Endothelial cell (in vitro differentiated cells): ENCODE results near the gene OR56A1. TPM values are rescaled to one million over a fixed set of nuclear protein-coding genes. Genes with fewer than 3 reads are reported as not detected.
"Not testable (repeated sequence)": the region's sequence is repeated elsewhere in the genome, so short reads cannot be mapped to it uniquely, and the experiment has no call there.

Experiments
- DNase-seq: peaks from one replicate; pipeline ENCODE4 v3.0.0; 2021; ENCODE audit warnings: low spot score
- H3K27ac Mint-ChIP-seq: one replicate; pipeline ENCODE4 v1.8.0; 2021; ENCODE audit warnings: mixed read lengths, inconsistent platforms; ENCODE audit not compliant: unreplicated experiment
- H3K27me3 Mint-ChIP-seq: one replicate; pipeline ENCODE4 v1.8.0; 2021; ENCODE audit warnings: mild to moderate bottlenecking, moderate library complexity, mixed read lengths, inconsistent platforms; ENCODE audit not compliant: unreplicated experiment
- H3K36me3 Mint-ChIP-seq: one replicate; pipeline ENCODE4 v1.8.0; 2021; ENCODE audit warnings: mild to moderate bottlenecking, low read depth, mixed read lengths, inconsistent platforms; ENCODE audit not compliant: unreplicated experiment
- H3K4me1 Mint-ChIP-seq: one replicate; pipeline ENCODE4 v1.8.0; 2021; ENCODE audit warnings: mild to moderate bottlenecking, mixed read lengths, inconsistent platforms; ENCODE audit not compliant: unreplicated experiment
- H3K4me3 Mint-ChIP-seq: one replicate; pipeline ENCODE4 v1.8.0; 2021; ENCODE audit warnings: mild to moderate bottlenecking, mixed read lengths, inconsistent platforms; ENCODE audit not compliant: unreplicated experiment
- H3K9me3 Mint-ChIP-seq: one replicate; pipeline ENCODE4 v1.8.0; 2021; ENCODE audit warnings: mixed read lengths, inconsistent platforms; ENCODE audit not compliant: unreplicated experiment
- long read RNA-seq: library from polyadenylated mRNA; unstranded; transcript quantifications from one replicate; pipeline ENCODE4 v2.0.0, GENCODE V29; 2020; ENCODE audit not compliant: unreplicated experiment
- total RNA-seq: library from RNA; stranded (reverse); fragmentation: NEBNext Ultra II Directional; extraction: Animal tissue kit (Norgen Biotek cat#: 25700); gene quantifications from one replicate; pipeline ENCODE4 v1.2.1, GENCODE V29; 2021; ENCODE audit not compliant: unreplicated experiment
- TF ChIP-seq, protein P1 (sequence below): fragments of 200-600 bp; sonication (generic); IDR thresholded peaks from one replicate; pipeline ENCODE4 v1.5.0; 2021; ENCODE audit warnings: antibody characterized with exemption; ENCODE audit not compliant: unreplicated experiment

OR56A1 gene, protein sequence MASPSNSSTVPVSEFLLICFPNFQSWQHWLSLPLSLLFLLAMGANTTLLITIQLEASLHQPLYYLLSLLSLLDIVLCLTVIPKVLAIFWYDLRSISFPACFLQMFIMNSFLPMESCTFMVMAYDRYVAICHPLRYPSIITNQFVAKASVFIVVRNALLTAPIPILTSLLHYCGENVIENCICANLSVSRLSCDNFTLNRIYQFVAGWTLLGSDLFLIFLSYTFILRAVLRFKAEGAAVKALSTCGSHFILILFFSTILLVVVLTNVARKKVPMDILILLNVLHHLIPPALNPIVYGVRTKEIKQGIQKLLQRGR
- 0.03 TPM for total RNA-seq
- long read RNA-seq: 0 reads

DNA sequence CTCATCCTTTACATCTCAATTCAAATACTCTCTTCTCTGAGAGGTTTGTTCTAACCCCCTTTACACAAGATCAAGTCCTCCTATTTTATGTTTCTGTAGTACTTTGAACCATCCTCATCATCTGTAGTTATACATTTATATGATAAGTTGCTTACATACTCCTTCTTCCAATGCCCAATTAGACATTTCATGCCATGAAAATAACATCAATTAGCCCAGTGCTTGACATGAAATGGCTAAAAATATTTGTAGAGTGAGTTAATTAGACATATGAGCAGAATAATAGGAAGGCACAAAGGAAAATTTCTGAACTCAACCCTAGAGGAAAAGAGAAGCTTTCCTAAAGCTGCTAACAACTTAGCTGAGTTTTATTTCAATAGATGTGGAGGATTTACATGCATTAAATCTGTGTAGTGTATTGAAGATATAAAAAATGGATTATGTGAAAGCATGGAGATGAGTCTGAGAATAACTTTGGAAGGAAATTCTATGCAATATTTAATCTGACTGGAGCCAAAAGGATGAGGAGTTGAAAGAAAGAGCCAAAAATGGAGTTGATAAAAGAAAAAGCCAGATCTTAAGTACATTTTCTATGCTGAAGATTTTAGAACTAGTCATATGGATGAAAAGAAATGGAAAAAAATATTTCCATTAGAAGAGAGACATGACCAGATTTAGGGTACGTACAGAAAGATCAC, at the start of gene OR56A1:
Gene OR56A1, minus strand, starts transcription at position 51 of the 698 bp plus-strand sequence. CDS start 3,066 bp downstream, outside the sequence.
- H3K9me3 Mint-ChIP-seq: no peaks in the 10 kb centered on the region
- H3K27ac Mint-ChIP-seq: no peak within 1 kb of the TSS
- DNase-seq: no peak
- no peaks in the 10 kb centered on the region for H3K27me3 Mint-ChIP-seq
- no peaks in the 10 kb centered on the region for H3K4me1 Mint-ChIP-seq
- TF ChIP-seq, protein P1, sequence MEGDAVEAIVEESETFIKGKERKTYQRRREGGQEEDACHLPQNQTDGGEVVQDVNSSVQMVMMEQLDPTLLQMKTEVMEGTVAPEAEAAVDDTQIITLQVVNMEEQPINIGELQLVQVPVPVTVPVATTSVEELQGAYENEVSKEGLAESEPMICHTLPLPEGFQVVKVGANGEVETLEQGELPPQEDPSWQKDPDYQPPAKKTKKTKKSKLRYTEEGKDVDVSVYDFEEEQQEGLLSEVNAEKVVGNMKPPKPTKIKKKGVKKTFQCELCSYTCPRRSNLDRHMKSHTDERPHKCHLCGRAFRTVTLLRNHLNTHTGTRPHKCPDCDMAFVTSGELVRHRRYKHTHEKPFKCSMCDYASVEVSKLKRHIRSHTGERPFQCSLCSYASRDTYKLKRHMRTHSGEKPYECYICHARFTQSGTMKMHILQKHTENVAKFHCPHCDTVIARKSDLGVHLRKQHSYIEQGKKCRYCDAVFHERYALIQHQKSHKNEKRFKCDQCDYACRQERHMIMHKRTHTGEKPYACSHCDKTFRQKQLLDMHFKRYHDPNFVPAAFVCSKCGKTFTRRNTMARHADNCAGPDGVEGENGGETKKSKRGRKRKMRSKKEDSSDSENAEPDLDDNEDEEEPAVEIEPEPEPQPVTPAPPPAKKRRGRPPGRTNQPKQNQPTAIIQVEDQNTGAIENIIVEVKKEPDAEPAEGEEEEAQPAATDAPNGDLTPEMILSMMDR: no peak
- no peaks in the 10 kb centered on the region for H3K36me3 Mint-ChIP-seq
- no peak within 1 kb of the TSS for H3K4me3 Mint-ChIP-seq

DNA sequence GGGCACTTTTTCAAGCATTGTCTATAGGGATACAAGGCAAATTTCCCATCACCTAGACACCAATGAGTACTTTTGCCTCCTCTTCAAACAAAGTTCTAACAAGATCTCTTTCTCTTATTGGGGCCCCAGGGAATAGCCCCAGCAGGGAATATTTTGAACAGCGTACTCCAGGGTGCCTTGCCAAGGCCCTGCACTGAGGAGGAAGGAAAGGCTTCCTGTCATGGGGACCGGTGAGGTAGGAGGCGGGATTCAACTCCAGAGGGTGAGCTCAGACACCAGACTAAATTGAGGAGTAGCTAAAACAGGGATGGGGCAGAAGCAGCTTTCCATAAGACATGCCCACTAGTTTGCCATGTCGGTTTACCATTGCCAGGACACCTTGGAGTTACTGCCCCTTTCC, 48.9 kb upstream of the OR56A1 start:
- H3K4me3 Mint-ChIP-seq: no peak overlapping the region
- peaks cover 13% of the 10 kb centered on the region for H3K36me3 Mint-ChIP-seq
- TF ChIP-seq, protein P1: no peak
- H3K27ac Mint-ChIP-seq: no peak overlapping the region
- peaks cover 13% of the 10 kb centered on the region for H3K9me3 Mint-ChIP-seq
- H3K4me1 Mint-ChIP-seq: peaks cover 3% of the 10 kb centered on the region
- no peaks in the 10 kb centered on the region for H3K27me3 Mint-ChIP-seq
- no peak for DNase-seq

DNA sequence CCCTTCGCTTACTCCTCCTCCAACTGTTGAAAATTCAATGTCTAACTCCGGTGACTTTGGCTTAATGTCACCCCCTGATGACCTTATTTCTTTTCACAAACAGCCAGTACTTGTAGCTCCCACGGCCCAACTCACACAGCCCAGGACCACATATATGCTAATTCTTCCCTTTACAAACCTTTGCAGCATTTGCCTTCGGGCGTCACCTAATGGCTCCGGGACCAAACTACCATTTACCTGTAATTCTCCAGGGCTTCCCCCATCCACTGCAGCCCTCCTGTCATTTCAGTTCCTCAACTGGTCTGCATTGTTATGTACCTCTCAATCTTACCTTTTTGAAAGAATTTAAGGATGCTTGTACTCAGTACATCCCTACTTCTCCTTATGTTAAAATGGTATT, 47.2 kb upstream of the OR56A1 start:
- Mint-ChIP-seq H3K27ac (no peak overlapping the region), H3K9me3 (peaks cover 13% of the 10 kb centered on the region), H3K36me3 (peaks cover 14% of the 10 kb centered on the region), H3K27me3 (peaks cover 2% of the 10 kb centered on the region), H3K4me1 (peaks cover 3% of the 10 kb centered on the region), H3K4me3 (no peak overlapping the region)
- TF ChIP-seq, protein P1: no peak
- no peak for DNase-seq

DNA sequence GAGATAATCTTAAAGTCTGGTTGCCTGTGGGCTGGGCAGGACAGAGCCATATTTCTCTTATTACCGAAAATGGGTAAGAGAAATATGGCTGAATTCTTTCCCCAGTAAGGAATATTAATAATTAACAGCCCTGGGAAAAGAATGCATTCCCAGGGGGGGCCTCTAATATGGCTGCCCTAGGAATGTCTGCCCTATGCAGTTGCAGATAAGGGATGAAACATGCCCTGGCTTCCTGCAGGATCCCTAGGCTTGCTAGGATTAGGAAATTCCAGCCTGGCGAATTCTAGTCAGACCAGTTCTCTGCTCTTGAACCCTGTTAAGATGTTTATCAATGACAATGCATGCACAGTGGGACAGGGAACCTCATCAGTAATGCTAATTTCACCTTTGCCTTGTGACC, 45.9 kb upstream of the OR56A1 start:
- not testable (repeated sequence) for H3K4me1 Mint-ChIP-seq, H3K4me3 Mint-ChIP-seq, H3K27ac Mint-ChIP-seq, DNase-seq, H3K27me3 Mint-ChIP-seq
- peaks cover 13% of the 10 kb centered on the region for H3K9me3 Mint-ChIP-seq
- H3K36me3 Mint-ChIP-seq: peaks cover 14% of the 10 kb centered on the region

DNA sequence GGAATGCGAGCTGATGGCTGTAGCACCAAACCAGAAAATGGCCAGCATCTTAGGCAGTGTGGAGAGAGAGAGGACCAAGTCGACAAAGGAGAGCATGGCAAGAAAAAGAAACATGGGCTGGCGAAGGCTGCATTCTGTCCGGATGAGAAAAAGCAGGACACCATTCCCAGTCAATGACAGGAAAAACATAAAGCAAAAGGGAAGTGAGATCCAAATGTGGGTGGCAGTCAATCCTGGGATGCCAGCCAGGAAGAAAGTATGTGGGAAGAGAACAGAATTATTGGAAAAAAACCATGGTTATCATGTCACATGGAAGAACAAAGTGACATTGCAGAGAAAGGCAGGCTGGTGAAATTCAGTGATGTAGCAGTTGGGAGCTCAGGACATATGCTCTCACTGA, 36.9 kb upstream of the OR56A1 start:
- TF ChIP-seq, protein P1: no peak
- peaks cover 10% of the 10 kb centered on the region for H3K4me1 Mint-ChIP-seq
- H3K36me3 Mint-ChIP-seq: no peaks in the 10 kb centered on the region

More for the DNA sequence above, 36.9 kb upstream of the OR56A1 start:
- no peaks in the 10 kb centered on the region for H3K9me3 Mint-ChIP-seq
- H3K27me3 Mint-ChIP-seq: peaks cover 5% of the 10 kb centered on the region
- no peak for DNase-seq
- H3K4me3 Mint-ChIP-seq: no peak overlapping the region
- H3K27ac Mint-ChIP-seq: no peak overlapping the region
